ENCODE results near the gene ANKK1. TPM values are rescaled to one million over a fixed set of nuclear protein-coding genes. Genes with fewer than 3 reads are reported as not detected.

Gene ANKK1
- total RNA-seq, 2 donors from 2014 or later = 0.78 to 1.3 TPM

- Histone ChIP-seq H3K4me3 (no peak overlapping the region), H3K4me1 (peaks cover 9% of the 10 kb centered on the region), H3K27ac (no peak overlapping the region), H3K36me3 (replicated peaks in 1 of 2; ENCODE audit: insufficient read depth in 1 of 2, low read depth in 2 of 2) (no peaks in the 10 kb centered on the region), H3K9me3 (no peaks in the 10 kb centered on the region), H3K27me3 (peaks cover 0 to 8% of the 10 kb centered on the region in 2 donors)
- ATAC-seq (no peak), DNase-seq (no peak)
- no peak for TF ChIP-seq CTCF (IDR thresholded peaks at IDR 0.05)
- no peak for TF ChIP-seq POLR2A (IDR thresholded peaks at IDR 0.05)
- intact Hi-C loops (cut with DNase I) = no loop called here
- WGBS, 2 donors = 97 to 100% methylated on average over 3 of the region's 3 CpGs
Measured at GRCh38 chr11:113385749-113386148, 1.8 kb upstream of the ANKK1 start.

GRCh38 chr11:113386866-113387265 lies 713 bp upstream of the ANKK1 start:
- Histone ChIP-seq H3K36me3 (replicated peaks in 1 of 2; ENCODE audit: insufficient read depth in 1 of 2, low read depth in 2 of 2) (no peaks in the 10 kb centered on the region), H3K27me3 (peaks cover 0 to 8% of the 10 kb centered on the region in 2 donors), H3K4me3 (no peak overlapping the region), H3K9me3 (no peaks in the 10 kb centered on the region), H3K4me1 (peaks cover 9% of the 10 kb centered on the region), H3K27ac (no peak overlapping the region)
- no peak for TF ChIP-seq POLR2A (IDR thresholded peaks at IDR 0.05)
- TF ChIP-seq CTCF (IDR thresholded peaks at IDR 0.05) = no peak
- ATAC-seq (no peak), DNase-seq (no peak)
- 68 to 100% methylated on average over 3 to 6 of the region's 6 CpGs for WGBS, 2 donors
- intact Hi-C loops (cut with DNase I) = no loop called here

- no peak for DNase-seq
- WGBS, 2 donors = 32% methylated on average over 3 of the region's 3 CpGs
- TF ChIP-seq POLR2A (IDR thresholded peaks at IDR 0.05) (no peak), CTCF (IDR thresholded peaks at IDR 0.05) (no peak)
Measured at GRCh38 chr11:113389272-113389671, 1.7 kb downstream of the ANKK1 start.

GRCh38 chr11:113392236-113392921 lies 4.8 kb downstream of the ANKK1 start:
- H3K9me3 ChIP-seq = no peaks in the 10 kb centered on the region
- 63 to 74% methylated on average over 3 of the region's 3 CpGs for WGBS, 2 donors
- H3K27me3 ChIP-seq = peaks cover 0 to 7% of the 10 kb centered on the region in 2 donors
- no peak overlapping the region for H3K27ac ChIP-seq
- no peak for ATAC-seq
- H3K4me3 ChIP-seq = no peak overlapping the region
- TF ChIP-seq CTCF (IDR thresholded peaks at IDR 0.05) (no peak), POLR2A (IDR thresholded peaks at IDR 0.05) (no peak)
- H3K36me3 ChIP-seq (replicated peaks in 1 of 2; ENCODE audit: insufficient read depth in 1 of 2, low read depth in 2 of 2) = no peaks in the 10 kb centered on the region
- DNase-seq = no peak
- H3K4me1 ChIP-seq = peaks cover 6% of the 10 kb centered on the region
- intact Hi-C loops (cut with DNase I) = no loop called here

More at GRCh38 chr11:113389272-113389671, 1.7 kb downstream of the ANKK1 start:
- H3K27ac ChIP-seq = no peak overlapping the region
- H3K36me3 ChIP-seq (replicated peaks in 1 of 2; ENCODE audit: insufficient read depth in 1 of 2, low read depth in 2 of 2) = no peaks in the 10 kb centered on the region
- H3K27me3 ChIP-seq = peaks cover 0 to 8% of the 10 kb centered on the region in 2 donors
- no peak for ATAC-seq
- H3K4me3 ChIP-seq = no peak overlapping the region
- intact Hi-C loops (cut with DNase I) = no loop called here
- no peaks in the 10 kb centered on the region for H3K9me3 ChIP-seq
- peaks cover 9% of the 10 kb centered on the region for H3K4me1 ChIP-seq

- H3K4me3 ChIP-seq = no peak overlapping the region
- no peaks in the 10 kb centered on the region for H3K4me1 ChIP-seq
- no peaks in the 10 kb centered on the region for H3K9me3 ChIP-seq
- no peaks in the 10 kb centered on the region for H3K36me3 ChIP-seq (replicated peaks in 1 of 2; ENCODE audit: insufficient read depth in 1 of 2, low read depth in 2 of 2)
- TF ChIP-seq CTCF (IDR thresholded peaks at IDR 0.05) (no peak), POLR2A (IDR thresholded peaks at IDR 0.05) (no peak)
- intact Hi-C loops (cut with DNase I) = no loop called here
- no peak for ATAC-seq
- H3K27ac ChIP-seq = no peak overlapping the region
- 63 to 68% methylated on average over 7 to 8 of the region's 8 CpGs for whole genome bisulfite sequencing, 2 donors
- H3K27me3 ChIP-seq = no peaks in the 10 kb centered on the region
- no peak for DNase-seq
Measured at GRCh38 chr11:113393501-113393985, 6.0 kb downstream of the ANKK1 start.
